HG03378 (cell line): ENCODE measurements around the gene CTIF.
"Not testable (repeated sequence)": the region's sequence is repeated elsewhere in the genome, so short reads cannot be mapped to it uniquely, and the experiment has no call there.

Source experiments
- ATAC-seq: cut with Tn5 transposase; IDR thresholded peaks from one replicate; pipeline ENCODE4 v1.9.1; 2021; ENCODE audit warnings: mild to moderate bottlenecking, moderate library complexity; ENCODE audit not compliant: unreplicated experiment

The CTIF gene

GRCh38 chr18:48638896-48639771 lies 100.3 kb downstream of the CTIF start:
- no peak for ATAC-seq

DNA sequence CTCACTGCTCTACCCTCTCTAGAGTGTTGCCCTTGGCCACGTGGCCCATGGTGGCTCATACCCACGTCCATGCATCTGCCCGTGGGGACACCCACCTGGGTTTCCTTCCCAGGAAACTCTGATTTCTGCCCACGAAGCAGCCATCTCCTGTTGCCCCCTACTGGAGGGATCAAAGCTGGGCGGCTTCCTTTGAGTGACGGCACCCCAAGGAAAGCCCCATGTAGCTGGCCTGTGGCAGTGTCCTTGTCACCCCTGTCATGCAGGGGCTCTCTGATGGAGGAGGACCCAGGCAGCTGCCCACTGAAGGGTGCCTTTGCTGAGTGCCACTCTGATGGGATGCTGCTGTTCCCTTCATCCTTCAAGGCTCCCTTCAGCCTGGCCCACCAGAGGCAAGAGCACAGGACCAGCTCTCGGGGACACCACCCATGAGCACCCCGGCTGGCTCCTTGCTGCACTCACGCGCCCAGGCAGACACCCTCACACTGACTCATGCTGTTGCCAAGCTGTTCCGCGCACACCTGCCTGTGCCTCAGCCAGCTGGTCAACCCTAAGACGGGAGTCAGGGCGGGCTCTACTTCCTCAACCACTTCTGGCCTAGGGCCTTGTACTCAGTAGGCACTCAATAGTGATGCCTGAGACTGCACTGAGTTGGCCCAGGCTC lies 101.1 kb downstream of the CTIF start:
- ATAC-seq = no peak

DNA sequence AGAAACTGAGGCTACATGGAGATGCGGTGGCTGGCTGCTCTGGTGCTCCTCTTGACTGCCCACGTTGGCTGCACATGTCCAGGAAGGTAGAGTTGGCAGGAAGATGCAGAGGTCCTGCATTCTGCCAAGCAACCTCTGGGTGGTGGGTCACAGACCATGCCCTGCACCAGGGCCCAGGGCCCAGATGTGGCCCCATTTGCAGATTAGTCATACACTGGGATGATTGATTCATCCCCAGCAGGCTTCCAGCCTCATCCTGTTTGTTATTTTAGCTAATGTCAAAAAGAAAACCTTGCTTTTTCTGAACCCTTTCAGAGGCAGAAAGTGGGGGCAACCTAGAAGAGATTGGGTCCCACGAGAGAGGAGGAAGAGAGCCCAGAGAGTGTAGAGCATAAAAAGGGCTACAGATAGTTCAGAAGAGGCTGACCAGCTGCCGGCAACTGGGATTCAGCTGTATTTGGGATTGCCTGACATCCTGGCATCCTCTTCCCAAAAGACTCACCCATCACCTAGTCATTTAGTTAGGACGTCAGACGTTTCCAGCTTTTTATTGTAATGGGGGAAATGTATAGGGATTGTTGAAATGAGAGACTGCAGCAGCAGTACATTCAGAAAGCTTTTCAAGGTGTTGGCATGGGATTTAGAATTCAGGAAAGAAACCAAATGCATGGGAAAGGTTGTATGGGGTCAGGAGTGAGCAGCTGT lies 101.9 kb downstream of the CTIF start:
- no peak for ATAC-seq

- no peak for ATAC-seq
Observed at GRCh38 chr18:48641981-48642380, 103.2 kb downstream of the CTIF start.

GRCh38 chr18:48642503-48642902 lies 103.7 kb downstream of the CTIF start:
- ATAC-seq = no peak

- no peak for ATAC-seq
Observed at GRCh38 chr18:48643262-48643661, 104.4 kb downstream of the CTIF start.

DNA sequence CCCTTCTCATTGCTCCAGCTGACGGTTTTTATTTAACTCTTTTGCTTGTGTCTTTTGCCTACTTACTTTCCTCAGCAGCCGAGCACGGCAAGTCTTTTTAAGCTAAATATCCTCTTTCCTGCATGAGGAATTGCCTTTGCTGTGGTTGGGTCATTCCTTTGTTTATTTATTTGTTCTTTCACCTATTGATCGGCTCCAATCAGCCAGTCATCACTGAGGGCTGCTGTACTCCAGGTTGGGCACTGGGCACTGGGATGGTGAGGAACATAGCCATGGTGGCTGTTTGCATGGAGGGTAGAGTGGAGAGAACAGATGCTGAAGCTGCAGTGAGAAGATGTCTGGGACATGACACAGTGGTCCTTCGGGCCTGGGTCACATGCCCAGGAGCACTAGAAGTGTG lies 105.2 kb downstream of the CTIF start:
- no peak for ATAC-seq

GRCh38 chr18:48645427-48646002 lies 106.7 kb downstream of the CTIF start:
- no peak for ATAC-seq

DNA sequence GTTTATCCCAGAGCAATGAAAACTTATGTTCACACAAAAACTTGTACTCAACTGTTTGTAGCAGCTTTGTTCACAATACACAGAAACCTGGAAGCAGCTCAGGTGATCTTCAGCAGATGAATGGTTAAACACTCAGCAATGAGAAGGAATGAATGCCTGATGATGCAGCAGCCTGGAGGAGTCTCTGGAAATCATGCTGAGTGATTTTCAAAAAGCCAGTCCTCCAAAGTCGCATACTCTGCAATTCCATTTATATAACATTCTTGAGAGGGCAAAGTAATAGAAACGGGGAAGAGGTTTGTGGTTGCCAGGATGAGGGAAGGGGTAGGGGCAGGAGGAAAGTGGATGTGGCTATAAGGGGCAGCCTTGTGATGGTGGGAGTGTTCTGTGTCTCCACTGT lies 108.1 kb downstream of the CTIF start:
- ATAC-seq = no peak

DNA sequence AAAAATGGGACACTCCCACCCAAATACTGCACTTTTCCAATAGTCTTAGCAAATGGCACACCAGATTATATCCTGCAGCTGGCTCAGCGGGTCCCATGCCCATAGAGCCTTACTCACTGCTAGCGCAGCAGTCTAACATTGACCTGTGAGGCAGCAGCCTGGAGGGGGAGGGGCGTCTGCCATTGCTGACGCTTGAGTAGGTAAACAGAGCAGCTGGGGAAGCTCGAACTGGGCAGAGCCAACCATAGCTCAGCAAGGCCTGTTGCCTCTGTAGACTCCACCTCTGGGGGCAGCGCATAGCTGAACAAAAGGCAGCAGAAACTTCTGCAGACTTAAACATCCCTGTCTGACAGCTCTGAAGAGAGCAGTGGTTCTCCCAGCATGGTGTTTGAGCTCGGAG lies 110.4 kb downstream of the CTIF start:
- no peak for ATAC-seq

DNA sequence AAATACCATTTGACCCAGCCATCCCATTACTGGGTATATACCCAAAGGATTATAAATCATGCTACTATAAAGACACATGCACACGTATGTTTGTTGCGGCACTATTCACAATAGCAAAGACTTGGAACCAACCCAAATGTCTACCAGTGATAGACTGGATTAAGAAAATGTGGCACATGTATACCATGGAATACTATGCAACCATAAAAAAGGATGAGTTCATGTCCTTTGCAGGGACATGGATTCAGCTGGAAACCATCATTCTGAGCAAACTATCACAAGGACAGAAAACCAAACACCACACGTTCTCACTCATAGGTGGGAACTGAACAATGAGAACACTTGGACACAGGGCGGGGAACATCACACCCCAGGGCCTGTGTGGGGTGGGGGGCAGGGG lies 115.8 kb downstream of the CTIF start:
- not testable (repeated sequence) for ATAC-seq

DNA sequence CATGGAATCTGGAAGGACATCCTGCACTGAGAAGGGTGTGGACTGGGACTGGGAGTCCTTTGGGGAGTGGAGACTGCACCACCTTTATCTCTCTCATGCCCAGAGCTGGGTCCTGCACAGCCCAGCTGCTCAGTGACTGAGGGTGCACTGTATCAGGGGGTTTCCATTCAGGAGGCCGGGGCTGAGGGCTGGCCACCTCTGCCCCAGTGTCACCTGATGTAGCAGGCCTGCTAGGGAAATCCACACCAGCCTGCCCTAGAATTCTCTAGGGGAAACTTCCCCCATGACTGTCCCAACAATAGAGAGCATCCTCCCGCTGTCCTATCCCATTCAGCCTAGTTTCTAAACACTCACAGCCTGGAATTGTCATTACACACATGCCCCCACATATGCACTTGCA lies 116.7 kb downstream of the CTIF start:
- ATAC-seq = no peak

GRCh38 chr18:48656176-48656575 lies 117.3 kb downstream of the CTIF start:
- ATAC-seq = no peak

- ATAC-seq = no peak
Observed at GRCh38 chr18:48656582-48656981, 117.8 kb downstream of the CTIF start.

DNA sequence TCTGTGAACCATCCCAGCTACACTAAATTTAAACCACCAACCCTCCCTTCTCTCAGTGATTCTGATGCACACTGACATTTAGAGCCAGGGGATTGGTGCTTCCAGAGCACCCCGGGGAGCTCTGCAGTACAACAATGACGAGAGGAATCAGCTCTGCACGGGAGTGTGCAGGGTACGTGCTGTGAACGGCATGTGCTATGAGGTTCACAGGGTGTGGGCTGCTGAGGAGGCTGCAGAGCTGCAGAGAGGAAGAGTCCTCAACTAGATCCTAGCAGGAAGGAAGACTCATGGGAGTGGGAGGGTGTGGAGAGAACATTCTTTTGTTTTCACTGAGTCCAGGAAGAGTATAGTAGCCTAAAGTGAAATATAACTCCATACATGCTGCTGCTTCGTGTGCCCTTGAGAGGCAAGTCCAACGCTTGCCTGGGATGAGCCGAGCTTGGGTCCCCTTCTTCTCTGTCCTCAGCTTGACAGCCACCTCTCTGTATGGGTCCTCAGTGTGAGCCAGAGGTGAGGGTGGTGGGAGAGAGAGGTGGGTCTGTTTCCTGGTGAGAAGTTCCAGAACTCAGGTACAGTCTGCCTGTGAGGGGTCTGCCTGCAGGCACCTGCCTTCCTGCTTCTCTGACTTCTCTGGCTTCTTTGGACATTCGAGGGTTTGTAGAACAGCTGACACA lies 118.8 kb downstream of the CTIF start:
- no peak for ATAC-seq

DNA sequence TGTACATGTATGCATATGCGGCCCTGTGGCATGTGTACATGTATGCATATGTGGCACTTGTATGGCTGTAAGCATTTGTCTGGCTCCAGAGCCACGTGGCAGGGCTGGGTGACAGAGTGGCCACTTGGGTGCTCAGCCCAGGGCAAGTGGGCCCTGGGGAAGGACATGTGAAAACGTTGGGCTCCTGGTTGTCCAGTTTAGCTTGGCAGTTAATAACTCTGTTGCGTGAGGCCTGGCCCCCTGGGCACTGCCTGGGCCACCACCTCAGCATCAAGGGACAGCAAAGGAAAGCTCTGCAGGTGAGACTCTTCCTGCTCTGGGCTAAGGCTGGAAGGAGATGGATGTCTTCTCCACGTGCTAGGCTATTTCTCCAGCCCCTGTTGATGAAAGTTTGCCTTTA lies 119.9 kb downstream of the CTIF start:
- ATAC-seq = no peak

- no peak for ATAC-seq
Observed at GRCh38 chr18:48659188-48660009, 120.6 kb downstream of the CTIF start.

DNA sequence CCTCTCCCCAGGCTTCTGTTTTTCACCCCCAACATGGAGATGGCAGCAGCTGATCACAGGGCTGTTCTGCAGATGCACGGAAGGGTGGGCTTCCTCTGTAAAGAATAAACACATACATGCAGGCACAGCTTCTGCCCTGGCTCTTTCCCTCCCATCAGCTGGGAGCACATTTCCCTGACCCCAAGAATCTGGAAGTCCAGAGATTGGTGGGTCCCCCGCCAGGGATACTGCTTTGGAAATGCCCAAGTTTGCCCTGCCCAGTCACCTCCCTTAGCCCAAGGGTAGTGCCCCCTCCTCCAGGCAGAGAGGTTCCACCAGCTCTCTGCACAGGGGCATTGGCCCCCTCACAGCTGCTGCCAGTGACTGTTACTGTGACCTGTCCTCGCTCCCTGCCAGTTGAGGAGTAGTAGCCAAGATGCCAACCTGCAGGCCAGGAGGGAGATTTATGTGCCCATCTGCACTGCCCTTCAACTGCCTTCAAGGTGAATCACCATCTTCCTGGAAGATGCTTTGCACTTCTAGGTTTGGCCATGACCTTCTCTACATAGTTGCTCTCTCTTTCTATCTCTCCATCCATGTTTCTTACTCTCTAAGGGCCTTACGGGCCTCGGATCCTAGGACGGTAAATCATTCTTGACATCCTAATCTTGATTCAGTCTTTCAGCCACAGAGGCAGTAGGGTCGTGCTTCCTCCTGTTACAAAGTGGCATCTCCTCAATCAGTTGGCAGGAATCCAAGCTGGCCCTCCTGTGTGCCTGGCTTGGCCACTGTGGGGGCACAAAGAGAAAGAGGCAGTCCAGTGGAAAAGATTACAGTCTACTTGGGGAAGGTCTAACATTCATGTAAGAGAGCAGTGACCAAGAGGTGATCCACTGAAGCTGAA lies 121.8 kb downstream of the CTIF start:
- ATAC-seq = no peak

DNA sequence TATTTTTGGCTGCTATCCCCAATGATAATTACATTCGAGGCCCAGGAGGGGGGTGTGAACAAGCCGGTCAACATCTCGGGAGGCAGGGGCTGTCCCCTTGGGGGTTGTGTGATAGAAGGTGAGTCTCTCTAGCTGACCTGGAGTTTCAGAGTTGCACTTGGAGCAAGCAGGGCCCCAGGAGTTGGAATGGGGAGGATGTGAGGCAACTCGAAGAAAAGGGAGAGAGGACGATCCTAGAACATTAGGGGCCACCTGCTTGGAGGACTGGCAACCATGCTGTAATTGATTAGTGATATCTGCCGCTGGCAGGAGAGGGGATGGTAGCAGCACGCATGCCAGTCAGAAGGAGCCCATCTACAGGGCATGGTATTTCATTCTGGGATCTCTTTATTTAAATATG lies 122.6 kb downstream of the CTIF start:
- no peak for ATAC-seq
